Measurements from ENCODE around the gene CCDC146. TPM values are rescaled to one million over a fixed set of nuclear protein-coding genes. Genes with fewer than 3 reads are reported as not detected.

CCDC146 gene
- polyA plus RNA-seq, 1 donor from 2014 or later, result 13.0 TPM

DNA sequence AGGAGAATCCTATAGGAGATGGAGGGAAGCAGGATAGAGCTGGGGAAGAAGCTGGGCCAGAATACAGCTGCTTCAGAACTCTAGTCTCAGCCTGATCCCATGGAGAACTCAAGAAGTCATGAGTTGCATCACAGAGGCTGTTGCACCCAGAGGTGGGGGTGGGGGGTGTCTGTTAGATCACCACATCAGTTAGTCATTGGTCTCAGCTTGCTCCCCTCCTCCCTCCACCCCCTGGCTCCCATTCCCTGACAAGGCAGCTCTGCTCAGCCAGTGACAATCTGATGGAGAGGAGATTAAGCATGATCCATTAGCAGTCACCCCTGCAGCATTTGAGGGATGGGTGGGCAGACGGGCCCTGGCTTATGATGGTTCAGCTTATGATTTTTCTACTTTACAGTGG, 135.6 kb downstream of the CCDC146 start:
- no peak overlapping the region for H2AFZ ChIP-seq (ENCODE audit: low read depth, low read length)
- H3K27me3 ChIP-seq (ENCODE audit: insufficient read depth, low read depth, low read length), result no peaks in the 10 kb centered on the region
- no peaks in the 10 kb centered on the region for H3K9me2 ChIP-seq (ENCODE audit: insufficient read depth, low read length)
- no peak overlapping the region for H3K4me3 ChIP-seq (ENCODE audit: low read length)
- H3K4me2 ChIP-seq (ENCODE audit: low read length), result no peak overlapping the region
- H3K9ac ChIP-seq (ENCODE audit: low read length), result no peak overlapping the region
- H4K20me1 ChIP-seq (ENCODE audit: insufficient read depth), result no peaks in the 10 kb centered on the region
- TF ChIP-seq POLR2AphosphoS5 (IDR thresholded peaks at IDR 0.05) (no peak), RAD21 (conservative IDR thresholded peaks at IDR 0.05) (no peak), EP300 (conservative IDR thresholded peaks at IDR 0.05; ENCODE audit: poor library complexity, severe bottlenecking) (no peak), SMC3 (conservative IDR thresholded peaks at IDR 0.05; ENCODE audit: poor library complexity) (no peak), EZH2 (IDR thresholded peaks at IDR 0.05; ENCODE audit: borderline replicate concordance, insufficient read depth, low read length, poor library complexity, severe bottlenecking) (no peak)
- TF ChIP-seq, protein P1, sequence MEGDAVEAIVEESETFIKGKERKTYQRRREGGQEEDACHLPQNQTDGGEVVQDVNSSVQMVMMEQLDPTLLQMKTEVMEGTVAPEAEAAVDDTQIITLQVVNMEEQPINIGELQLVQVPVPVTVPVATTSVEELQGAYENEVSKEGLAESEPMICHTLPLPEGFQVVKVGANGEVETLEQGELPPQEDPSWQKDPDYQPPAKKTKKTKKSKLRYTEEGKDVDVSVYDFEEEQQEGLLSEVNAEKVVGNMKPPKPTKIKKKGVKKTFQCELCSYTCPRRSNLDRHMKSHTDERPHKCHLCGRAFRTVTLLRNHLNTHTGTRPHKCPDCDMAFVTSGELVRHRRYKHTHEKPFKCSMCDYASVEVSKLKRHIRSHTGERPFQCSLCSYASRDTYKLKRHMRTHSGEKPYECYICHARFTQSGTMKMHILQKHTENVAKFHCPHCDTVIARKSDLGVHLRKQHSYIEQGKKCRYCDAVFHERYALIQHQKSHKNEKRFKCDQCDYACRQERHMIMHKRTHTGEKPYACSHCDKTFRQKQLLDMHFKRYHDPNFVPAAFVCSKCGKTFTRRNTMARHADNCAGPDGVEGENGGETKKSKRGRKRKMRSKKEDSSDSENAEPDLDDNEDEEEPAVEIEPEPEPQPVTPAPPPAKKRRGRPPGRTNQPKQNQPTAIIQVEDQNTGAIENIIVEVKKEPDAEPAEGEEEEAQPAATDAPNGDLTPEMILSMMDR (IDR thresholded peaks at IDR 0.05; ENCODE audit: poor library complexity, severe bottlenecking), result no peak
- TF ChIP-seq, protein P2, sequence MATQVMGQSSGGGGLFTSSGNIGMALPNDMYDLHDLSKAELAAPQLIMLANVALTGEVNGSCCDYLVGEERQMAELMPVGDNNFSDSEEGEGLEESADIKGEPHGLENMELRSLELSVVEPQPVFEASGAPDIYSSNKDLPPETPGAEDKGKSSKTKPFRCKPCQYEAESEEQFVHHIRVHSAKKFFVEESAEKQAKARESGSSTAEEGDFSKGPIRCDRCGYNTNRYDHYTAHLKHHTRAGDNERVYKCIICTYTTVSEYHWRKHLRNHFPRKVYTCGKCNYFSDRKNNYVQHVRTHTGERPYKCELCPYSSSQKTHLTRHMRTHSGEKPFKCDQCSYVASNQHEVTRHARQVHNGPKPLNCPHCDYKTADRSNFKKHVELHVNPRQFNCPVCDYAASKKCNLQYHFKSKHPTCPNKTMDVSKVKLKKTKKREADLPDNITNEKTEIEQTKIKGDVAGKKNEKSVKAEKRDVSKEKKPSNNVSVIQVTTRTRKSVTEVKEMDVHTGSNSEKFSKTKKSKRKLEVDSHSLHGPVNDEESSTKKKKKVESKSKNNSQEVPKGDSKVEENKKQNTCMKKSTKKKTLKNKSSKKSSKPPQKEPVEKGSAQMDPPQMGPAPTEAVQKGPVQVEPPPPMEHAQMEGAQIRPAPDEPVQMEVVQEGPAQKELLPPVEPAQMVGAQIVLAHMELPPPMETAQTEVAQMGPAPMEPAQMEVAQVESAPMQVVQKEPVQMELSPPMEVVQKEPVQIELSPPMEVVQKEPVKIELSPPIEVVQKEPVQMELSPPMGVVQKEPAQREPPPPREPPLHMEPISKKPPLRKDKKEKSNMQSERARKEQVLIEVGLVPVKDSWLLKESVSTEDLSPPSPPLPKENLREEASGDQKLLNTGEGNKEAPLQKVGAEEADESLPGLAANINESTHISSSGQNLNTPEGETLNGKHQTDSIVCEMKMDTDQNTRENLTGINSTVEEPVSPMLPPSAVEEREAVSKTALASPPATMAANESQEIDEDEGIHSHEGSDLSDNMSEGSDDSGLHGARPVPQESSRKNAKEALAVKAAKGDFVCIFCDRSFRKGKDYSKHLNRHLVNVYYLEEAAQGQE (IDR thresholded peaks at IDR 0.05; ENCODE audit: borderline replicate concordance), result no peak
- H3K79me2 ChIP-seq (replicated peaks; ENCODE audit: insufficient read depth, low read length), result no peaks in the 10 kb centered on the region
- H3K9me3 ChIP-seq (ENCODE audit: low read length), result no peaks in the 10 kb centered on the region
- H3K27ac ChIP-seq (ENCODE audit: low read length), result no peak overlapping the region
- no peaks in the 10 kb centered on the region for H3K36me3 ChIP-seq (ENCODE audit: insufficient read depth, low read length)
- H3F3A ChIP-seq (ENCODE audit: insufficient read depth, low read length, poor library complexity, severe bottlenecking), result no peaks in the 10 kb centered on the region

DNA sequence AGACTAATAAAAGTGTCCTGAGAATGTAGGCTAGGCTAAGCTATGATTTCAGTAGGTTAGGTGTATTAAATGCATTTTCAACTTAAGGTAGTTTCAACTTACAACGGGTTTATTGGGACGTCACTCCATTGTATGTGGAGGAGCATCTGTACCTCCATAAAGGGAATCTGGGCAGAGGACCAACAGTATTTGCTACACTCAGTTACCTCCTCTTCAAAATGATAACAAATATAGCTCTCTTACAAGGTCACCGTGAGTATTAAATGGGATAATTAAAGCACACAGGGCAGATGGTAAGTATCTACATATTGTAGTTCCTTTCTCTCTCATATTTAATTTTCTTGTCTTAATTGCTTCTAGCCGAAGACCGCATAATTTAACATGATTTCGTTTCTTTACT, 136.2 kb downstream of the CCDC146 start:
- no peak overlapping the region for H3K9ac ChIP-seq (ENCODE audit: low read length)
- H3K27ac ChIP-seq (ENCODE audit: low read length), result no peak overlapping the region
- no peaks in the 10 kb centered on the region for H3K9me3 ChIP-seq (ENCODE audit: low read length)
- no peak overlapping the region for H3K4me3 ChIP-seq (ENCODE audit: low read length)
- H3K36me3 ChIP-seq (ENCODE audit: insufficient read depth, low read length), result no peaks in the 10 kb centered on the region
- no peaks in the 10 kb centered on the region for H4K20me1 ChIP-seq (ENCODE audit: insufficient read depth)
- H3K9me2 ChIP-seq (ENCODE audit: insufficient read depth, low read length), result no peaks in the 10 kb centered on the region
- no peak overlapping the region for H3K4me2 ChIP-seq (ENCODE audit: low read length)
- H3K27me3 ChIP-seq (ENCODE audit: insufficient read depth, low read depth, low read length), result no peaks in the 10 kb centered on the region
- TF ChIP-seq RAD21 (conservative IDR thresholded peaks at IDR 0.05), result no peak
- TF ChIP-seq TAF1 (IDR thresholded peaks at IDR 0.05; ENCODE audit: low read depth), result no peak
- no peak for TF ChIP-seq SMC3 (conservative IDR thresholded peaks at IDR 0.05; ENCODE audit: poor library complexity)
- TF ChIP-seq MXI1 (conservative IDR thresholded peaks at IDR 0.05; ENCODE audit: poor library complexity, severe bottlenecking), result no peak
- TF ChIP-seq POLR2AphosphoS5 (IDR thresholded peaks at IDR 0.05), result no peak
- TF ChIP-seq, protein P1 (IDR thresholded peaks at IDR 0.05; ENCODE audit: poor library complexity, severe bottlenecking), result no peak
- TF ChIP-seq, protein P2 (IDR thresholded peaks at IDR 0.05; ENCODE audit: borderline replicate concordance), result no peak
- TF ChIP-seq EP300 (conservative IDR thresholded peaks at IDR 0.05; ENCODE audit: poor library complexity, severe bottlenecking), result no peak
- no peak for TF ChIP-seq EZH2 (IDR thresholded peaks at IDR 0.05; ENCODE audit: borderline replicate concordance, insufficient read depth, low read length, poor library complexity, severe bottlenecking)
- H2AFZ ChIP-seq (ENCODE audit: low read depth, low read length), result no peak overlapping the region
- no peaks in the 10 kb centered on the region for H3F3A ChIP-seq (ENCODE audit: insufficient read depth, low read length, poor library complexity, severe bottlenecking)
- no peaks in the 10 kb centered on the region for H3K79me2 ChIP-seq (replicated peaks; ENCODE audit: insufficient read depth, low read length)

Measured in neural cell (in vitro differentiated cells).